Ramos (cell line): ENCODE measurements around the gene B3GNT2.
"Not testable (repeated sequence)": the region's sequence is repeated elsewhere in the genome, so short reads cannot be mapped to it uniquely, and the experiment has no call there.

Source experiments
- in situ Hi-C: fragments of 300-500 bp; cut with MboI; formaldehyde crosslinking; loops from one replicate; pipeline ENCODE4 v1.14.3; 2022; ENCODE audit warnings: low sequenced_read_pairs; ENCODE audit not compliant: unreplicated experiment

The B3GNT2 gene

GRCh38 chr2:62195421-62196277, at the start of gene B3GNT2:
Gene B3GNT2, plus strand, starts transcription at chr2:62196115. Its CDS starts 26,106 bp downstream, at chr2:62222221.
- in situ Hi-C loops, result no loop called here

GRCh38 chr2:62146790-62147189, 49.1 kb upstream of the B3GNT2 start:
- in situ Hi-C loops, result not testable (repeated sequence)

- in situ Hi-C loops, result no loop called here
These were observed 48.2 kb upstream of the B3GNT2 start for GRCh38 chr2:62147610-62148301.

- in situ Hi-C loops, result no loop called here
These were observed 46.2 kb upstream of the B3GNT2 start for GRCh38 chr2:62149708-62150107.

- in situ Hi-C loops, result no loop called here
These were observed 45.2 kb upstream of the B3GNT2 start for GRCh38 chr2:62150597-62151305.

GRCh38 chr2:62151306-62151638, 44.6 kb upstream of the B3GNT2 start:
- in situ Hi-C loops, result no loop called here

- in situ Hi-C loops, result no loop called here
These were observed 43.9 kb upstream of the B3GNT2 start for GRCh38 chr2:62152000-62152399.

- in situ Hi-C loops, result no loop called here
These were observed 38.9 kb upstream of the B3GNT2 start for GRCh38 chr2:62156861-62157496.

GRCh38 chr2:62158444-62159121, 37.3 kb upstream of the B3GNT2 start:
- in situ Hi-C loops, result no loop called here

- in situ Hi-C loops, result not testable (repeated sequence)
These were observed 35.2 kb upstream of the B3GNT2 start for GRCh38 chr2:62160691-62161090.

- in situ Hi-C loops, result no loop called here
These were observed 32.6 kb upstream of the B3GNT2 start for GRCh38 chr2:62163106-62163831.

GRCh38 chr2:62163834-62164233, 32.1 kb upstream of the B3GNT2 start:
- in situ Hi-C loops, result no loop called here

GRCh38 chr2:62175728-62176127, 20.2 kb upstream of the B3GNT2 start:
- in situ Hi-C loops, result no loop called here

GRCh38 chr2:62176801-62177200, 19.1 kb upstream of the B3GNT2 start:
- in situ Hi-C loops, result no loop called here

GRCh38 chr2:62177392-62178049, 18.4 kb upstream of the B3GNT2 start:
- in situ Hi-C loops, result no loop called here

GRCh38 chr2:62178741-62179271, 17.1 kb upstream of the B3GNT2 start:
- in situ Hi-C loops, result no loop called here

- in situ Hi-C loops, result no loop called here
These were observed 14.9 kb upstream of the B3GNT2 start for GRCh38 chr2:62180975-62181374.

- in situ Hi-C loops, result no loop called here
These were observed 14.1 kb upstream of the B3GNT2 start for GRCh38 chr2:62181843-62182242.
